ENCODE measurements around the gene COL13A1.

COL13A1 gene

DNA sequence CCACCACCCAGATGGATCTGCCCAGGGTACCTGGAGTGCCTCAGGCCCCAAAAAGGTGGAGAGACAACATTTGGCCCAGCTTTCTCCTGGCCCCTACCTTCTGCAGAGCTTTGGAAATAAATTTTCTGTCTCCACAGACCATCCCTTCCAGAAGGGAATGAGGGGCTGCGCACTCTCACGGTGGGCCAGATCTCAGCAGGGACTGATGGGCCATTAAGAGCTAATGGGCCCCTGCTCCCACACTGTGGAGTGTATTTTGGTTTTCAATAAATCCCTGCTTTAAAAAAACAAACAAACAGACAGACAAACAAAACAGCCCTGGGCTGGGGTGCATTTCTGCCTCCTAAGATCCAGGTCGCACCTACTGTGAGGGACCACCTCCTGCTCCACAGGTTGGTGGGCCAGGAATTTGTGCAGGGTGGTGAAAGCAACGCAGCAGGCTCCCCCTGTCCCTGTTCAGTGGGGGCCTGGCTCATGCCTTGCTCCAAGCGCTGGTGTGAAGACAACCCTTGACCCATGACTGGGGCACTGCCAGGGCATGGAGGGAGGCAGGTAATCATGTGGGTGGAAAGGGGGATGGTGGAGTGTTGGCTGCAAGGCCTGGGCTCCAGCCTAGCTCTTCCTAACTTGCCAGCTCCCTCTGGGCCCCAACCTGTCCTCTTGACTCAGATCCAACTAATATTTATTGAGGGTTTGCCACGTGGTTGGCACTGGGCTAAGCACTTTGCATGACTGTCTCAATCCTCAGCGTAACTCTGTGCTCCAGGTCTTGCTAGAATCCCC is 88.5 kb downstream of the COL13A1 start:
- H3K27me3 ChIP-seq (ENCODE audit: insufficient read depth, low read length) = no peaks in the 10 kb centered on the region
- no peak overlapping the region for H3K27ac ChIP-seq (ENCODE audit: low read depth, low read length)
- no peaks in the 10 kb centered on the region for H3K4me1 ChIP-seq (ENCODE audit: control insufficient read depth, insufficient read depth, low read length, unreplicated experiment)
- H3K79me2 ChIP-seq (ENCODE audit: control insufficient read depth, insufficient read depth, low read length, unreplicated experiment) = no peaks in the 10 kb centered on the region
- H3K4me3 ChIP-seq (ENCODE audit: low read depth, low read length) = no peak overlapping the region
- no peak overlapping the region for H2AFZ ChIP-seq (ENCODE audit: low read length, unreplicated experiment)
- H3K36me3 ChIP-seq (ENCODE audit: insufficient read depth, low read length) = no peaks in the 10 kb centered on the region

DNA sequence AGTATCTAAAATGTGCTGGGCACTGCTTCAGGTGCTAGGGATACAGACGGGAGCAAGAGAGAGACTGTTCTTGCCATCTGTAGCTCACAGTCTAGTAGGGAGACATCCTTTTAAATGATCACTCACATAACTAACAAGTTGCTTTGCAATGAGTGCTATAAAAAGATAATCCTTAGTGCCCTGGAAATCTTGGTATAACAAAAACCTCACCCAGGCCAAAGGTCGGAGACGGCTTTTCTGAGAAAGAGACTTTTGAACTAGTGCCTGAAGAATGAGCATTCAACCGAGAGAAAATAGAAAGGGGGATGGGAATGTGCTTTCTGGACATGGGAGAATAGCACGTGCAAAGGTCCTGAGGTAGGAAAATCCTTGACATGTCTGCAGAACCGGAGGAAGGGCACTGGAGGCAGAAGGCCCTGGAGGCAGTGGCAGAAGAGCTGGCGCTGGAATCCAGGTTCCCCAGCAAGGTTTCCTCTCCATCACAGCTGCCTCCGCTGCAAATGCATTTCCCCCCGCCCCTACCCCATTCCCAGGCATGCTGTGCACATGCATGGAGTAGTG is 89.4 kb downstream of the COL13A1 start:
- no peaks in the 10 kb centered on the region for H3K27me3 ChIP-seq (ENCODE audit: insufficient read depth, low read length)
- no peaks in the 10 kb centered on the region for H3K36me3 ChIP-seq (ENCODE audit: insufficient read depth, low read length)
- no peaks in the 10 kb centered on the region for H3K79me2 ChIP-seq (ENCODE audit: control insufficient read depth, insufficient read depth, low read length, unreplicated experiment)

GRCh38 chr10:69892406-69892805 is 90.7 kb downstream of the COL13A1 start:
- no peaks in the 10 kb centered on the region for H3K79me2 ChIP-seq (ENCODE audit: control insufficient read depth, insufficient read depth, low read length, unreplicated experiment)
- H3K4me3 ChIP-seq (ENCODE audit: low read depth, low read length) = no peak overlapping the region
- H3K27ac ChIP-seq (ENCODE audit: low read depth, low read length) = no peak overlapping the region
- no peak overlapping the region for H2AFZ ChIP-seq (ENCODE audit: low read length, unreplicated experiment)
- peaks cover 6% of the 10 kb centered on the region for H3K4me1 ChIP-seq (ENCODE audit: control insufficient read depth, insufficient read depth, low read length, unreplicated experiment)
- no peaks in the 10 kb centered on the region for H3K36me3 ChIP-seq (ENCODE audit: insufficient read depth, low read length)
- no peaks in the 10 kb centered on the region for H3K27me3 ChIP-seq (ENCODE audit: insufficient read depth, low read length)

More for the DNA sequence above, 89.4 kb downstream of the COL13A1 start:
- H3K27ac ChIP-seq (ENCODE audit: low read depth, low read length) = no peak overlapping the region
- H3K4me3 ChIP-seq (ENCODE audit: low read depth, low read length) = no peak overlapping the region
- H3K4me1 ChIP-seq (ENCODE audit: control insufficient read depth, insufficient read depth, low read length, unreplicated experiment) = peaks cover 3% of the 10 kb centered on the region
- no peak overlapping the region for H2AFZ ChIP-seq (ENCODE audit: low read length, unreplicated experiment)

GRCh38 chr10:69892816-69893215 is 91.1 kb downstream of the COL13A1 start:
- Histone ChIP-seq H3K36me3 (ENCODE audit: insufficient read depth, low read length) (no peaks in the 10 kb centered on the region), H3K27ac (ENCODE audit: low read depth, low read length) (no peak overlapping the region), H2AFZ (ENCODE audit: low read length, unreplicated experiment) (no peak overlapping the region), H3K4me3 (ENCODE audit: low read depth, low read length) (no peak overlapping the region), H3K79me2 (ENCODE audit: control insufficient read depth, insufficient read depth, low read length, unreplicated experiment) (no peaks in the 10 kb centered on the region), H3K4me1 (ENCODE audit: control insufficient read depth, insufficient read depth, low read length, unreplicated experiment) (peaks cover 6% of the 10 kb centered on the region), H3K27me3 (ENCODE audit: insufficient read depth, low read length) (no peaks in the 10 kb centered on the region)

DNA sequence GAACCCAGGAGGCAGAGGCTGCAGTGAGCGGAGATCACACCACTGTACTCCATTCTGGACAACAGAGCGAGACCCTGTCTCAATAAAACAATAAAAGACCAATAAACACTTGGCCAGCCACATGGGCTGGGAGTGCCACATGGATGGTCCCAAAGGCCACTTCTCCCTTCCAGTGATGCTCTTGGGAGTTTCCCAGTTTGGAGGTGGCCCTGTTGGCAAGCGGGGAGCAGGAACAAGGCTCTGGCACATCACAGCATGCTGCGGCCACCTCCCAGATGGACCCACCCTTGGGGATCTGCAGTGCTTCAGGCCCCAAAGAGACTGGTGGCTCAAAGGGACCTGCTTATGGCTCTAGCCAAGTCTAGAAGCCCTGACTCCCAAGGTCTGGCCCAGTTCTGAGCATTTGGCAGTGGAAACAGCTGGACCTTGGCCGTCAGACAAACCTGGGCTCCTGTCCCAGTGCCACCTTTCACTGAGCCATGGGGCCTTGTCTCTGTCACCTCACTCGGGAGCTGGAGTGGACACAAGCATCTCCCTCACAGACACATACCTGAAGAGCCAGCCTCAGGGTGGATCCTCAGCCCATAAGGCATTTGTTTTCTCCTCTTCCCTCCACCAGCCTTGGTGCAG is 91.7 kb downstream of the COL13A1 start:
- Histone ChIP-seq H3K36me3 (ENCODE audit: insufficient read depth, low read length) (no peaks in the 10 kb centered on the region), H3K27ac (ENCODE audit: low read depth, low read length) (no peak overlapping the region), H3K79me2 (ENCODE audit: control insufficient read depth, insufficient read depth, low read length, unreplicated experiment) (no peaks in the 10 kb centered on the region), H3K4me1 (ENCODE audit: control insufficient read depth, insufficient read depth, low read length, unreplicated experiment) (peaks cover 6% of the 10 kb centered on the region), H3K4me3 (ENCODE audit: low read depth, low read length) (no peak overlapping the region), H2AFZ (ENCODE audit: low read length, unreplicated experiment) (no peak overlapping the region), H3K27me3 (ENCODE audit: insufficient read depth, low read length) (no peaks in the 10 kb centered on the region)

- H3K27me3 ChIP-seq (ENCODE audit: insufficient read depth, low read length) = no peaks in the 10 kb centered on the region
- H3K79me2 ChIP-seq (ENCODE audit: control insufficient read depth, insufficient read depth, low read length, unreplicated experiment) = no peaks in the 10 kb centered on the region
- peaks cover 6% of the 10 kb centered on the region for H3K4me1 ChIP-seq (ENCODE audit: control insufficient read depth, insufficient read depth, low read length, unreplicated experiment)
- no peak overlapping the region for H3K27ac ChIP-seq (ENCODE audit: low read depth, low read length)
- H2AFZ ChIP-seq (ENCODE audit: low read length, unreplicated experiment) = no peak overlapping the region
- no peak overlapping the region for H3K4me3 ChIP-seq (ENCODE audit: low read depth, low read length)
- H3K36me3 ChIP-seq (ENCODE audit: insufficient read depth, low read length) = no peaks in the 10 kb centered on the region
Measured at GRCh38 chr10:69894156-69894555, 92.5 kb downstream of the COL13A1 start.

DNA sequence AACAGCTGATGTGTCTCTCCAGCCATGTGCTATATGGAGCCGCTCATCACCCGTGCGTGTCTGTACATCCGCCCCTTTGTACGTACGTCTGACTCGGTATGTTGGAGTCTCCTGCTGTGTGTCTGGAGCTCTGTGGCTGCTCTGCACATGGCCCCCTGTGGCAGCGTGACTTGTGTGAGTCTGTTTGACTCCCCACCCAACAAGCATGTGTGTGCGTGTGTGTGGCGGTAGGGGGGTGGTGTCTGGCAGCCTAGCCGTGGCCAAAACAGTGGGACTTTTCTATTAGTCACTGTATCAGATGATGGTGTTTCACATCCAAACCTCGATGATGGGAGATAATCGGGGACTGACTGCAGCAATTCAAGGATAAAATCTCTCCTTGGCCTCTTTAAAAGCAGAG is 94.1 kb downstream of the COL13A1 start:
- Histone ChIP-seq H3K27me3 (ENCODE audit: insufficient read depth, low read length) (no peaks in the 10 kb centered on the region), H3K4me3 (ENCODE audit: low read depth, low read length) (no peak overlapping the region), H3K79me2 (ENCODE audit: control insufficient read depth, insufficient read depth, low read length, unreplicated experiment) (no peaks in the 10 kb centered on the region), H3K36me3 (ENCODE audit: insufficient read depth, low read length) (no peaks in the 10 kb centered on the region), H3K4me1 (ENCODE audit: control insufficient read depth, insufficient read depth, low read length, unreplicated experiment) (peaks cover 6% of the 10 kb centered on the region), H3K27ac (ENCODE audit: low read depth, low read length) (no peak overlapping the region), H2AFZ (ENCODE audit: low read length, unreplicated experiment) (no peak overlapping the region)

- no peak overlapping the region for H3K4me3 ChIP-seq (ENCODE audit: low read depth, low read length)
- H3K36me3 ChIP-seq (ENCODE audit: insufficient read depth, low read length) = no peaks in the 10 kb centered on the region
- no peak overlapping the region for H2AFZ ChIP-seq (ENCODE audit: low read length, unreplicated experiment)
- H3K27ac ChIP-seq (ENCODE audit: low read depth, low read length) = no peak overlapping the region
- peaks cover 6% of the 10 kb centered on the region for H3K4me1 ChIP-seq (ENCODE audit: control insufficient read depth, insufficient read depth, low read length, unreplicated experiment)
- H3K79me2 ChIP-seq (ENCODE audit: control insufficient read depth, insufficient read depth, low read length, unreplicated experiment) = no peaks in the 10 kb centered on the region
- no peaks in the 10 kb centered on the region for H3K27me3 ChIP-seq (ENCODE audit: insufficient read depth, low read length)
Measured at GRCh38 chr10:69896606-69897231, 95.0 kb downstream of the COL13A1 start.

- Histone ChIP-seq H3K4me3 (ENCODE audit: low read depth, low read length) (no peak overlapping the region), H3K79me2 (ENCODE audit: control insufficient read depth, insufficient read depth, low read length, unreplicated experiment) (no peaks in the 10 kb centered on the region), H3K36me3 (ENCODE audit: insufficient read depth, low read length) (no peaks in the 10 kb centered on the region), H2AFZ (ENCODE audit: low read length, unreplicated experiment) (no peak overlapping the region), H3K4me1 (ENCODE audit: control insufficient read depth, insufficient read depth, low read length, unreplicated experiment) (peaks cover 6% of the 10 kb centered on the region), H3K27me3 (ENCODE audit: insufficient read depth, low read length) (no peaks in the 10 kb centered on the region), H3K27ac (ENCODE audit: low read depth, low read length) (no peak overlapping the region)
Measured at GRCh38 chr10:69897432-69897831, 95.7 kb downstream of the COL13A1 start.

- Histone ChIP-seq H3K4me3 (ENCODE audit: low read depth, low read length) (no peak overlapping the region), H3K27ac (ENCODE audit: low read depth, low read length) (no peak overlapping the region), H3K79me2 (ENCODE audit: control insufficient read depth, insufficient read depth, low read length, unreplicated experiment) (no peaks in the 10 kb centered on the region), H3K27me3 (ENCODE audit: insufficient read depth, low read length) (no peaks in the 10 kb centered on the region), H2AFZ (ENCODE audit: low read length, unreplicated experiment) (no peak overlapping the region), H3K36me3 (ENCODE audit: insufficient read depth, low read length) (no peaks in the 10 kb centered on the region), H3K4me1 (ENCODE audit: control insufficient read depth, insufficient read depth, low read length, unreplicated experiment) (peaks cover 6% of the 10 kb centered on the region)
Measured at GRCh38 chr10:69897999-69898398, 96.3 kb downstream of the COL13A1 start.
